HG03460 (cell line): ENCODE data around the gene UBE2Q2.
"Not testable (repeated sequence)": the region's sequence is repeated elsewhere in the genome, so short reads cannot be mapped to it uniquely, and the experiment has no call there.

Experiments used
- ATAC-seq: cut with Tn5 transposase; IDR thresholded peaks from one replicate; pipeline ENCODE4 v1.9.1; 2021; ENCODE audit not compliant: unreplicated experiment

Gene UBE2Q2

DNA sequence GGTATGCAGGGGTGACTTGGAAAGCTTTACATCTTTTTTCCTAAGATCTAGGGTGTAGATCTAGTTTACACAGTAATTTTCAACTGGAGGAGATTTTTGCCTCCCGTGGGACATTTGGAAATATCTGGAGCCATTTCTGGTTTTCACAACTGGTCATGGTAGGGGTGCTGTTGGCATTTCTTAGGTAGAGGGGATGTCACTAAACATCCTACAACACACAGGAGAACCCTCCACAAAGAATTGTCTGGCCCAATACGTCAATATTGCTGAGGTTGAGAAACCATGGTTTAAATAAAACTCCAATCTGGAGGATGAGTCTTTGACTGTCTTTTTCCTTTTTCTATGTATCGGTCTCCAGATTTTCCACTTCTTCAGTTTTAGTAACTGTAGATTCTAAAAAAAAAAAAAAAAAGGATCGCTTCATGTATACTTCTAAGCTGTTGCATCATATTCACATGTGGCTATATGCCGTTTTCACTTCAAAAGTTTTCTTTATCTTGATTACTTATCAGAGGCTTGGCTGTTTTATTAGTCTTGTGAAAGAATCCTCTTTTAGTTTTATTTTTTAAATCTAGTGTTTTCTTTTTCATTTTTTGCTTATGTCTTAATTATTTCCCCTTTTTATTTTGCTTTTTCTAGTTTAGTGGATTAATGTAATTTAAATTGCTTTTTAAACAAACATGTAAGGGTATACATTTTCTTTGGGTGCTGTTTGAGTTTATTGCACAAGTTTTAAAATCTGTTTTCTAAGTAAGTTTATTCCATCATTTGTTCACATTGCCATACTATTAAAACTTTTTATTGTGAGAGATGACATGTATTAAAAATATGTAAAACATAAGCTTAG lies 21.2 kb downstream of the UBE2Q2 start:
- no peak for ATAC-seq

- not testable (repeated sequence) for ATAC-seq
Measured at GRCh38 chr15:75866045-75866444, 22.8 kb downstream of the UBE2Q2 start.

DNA sequence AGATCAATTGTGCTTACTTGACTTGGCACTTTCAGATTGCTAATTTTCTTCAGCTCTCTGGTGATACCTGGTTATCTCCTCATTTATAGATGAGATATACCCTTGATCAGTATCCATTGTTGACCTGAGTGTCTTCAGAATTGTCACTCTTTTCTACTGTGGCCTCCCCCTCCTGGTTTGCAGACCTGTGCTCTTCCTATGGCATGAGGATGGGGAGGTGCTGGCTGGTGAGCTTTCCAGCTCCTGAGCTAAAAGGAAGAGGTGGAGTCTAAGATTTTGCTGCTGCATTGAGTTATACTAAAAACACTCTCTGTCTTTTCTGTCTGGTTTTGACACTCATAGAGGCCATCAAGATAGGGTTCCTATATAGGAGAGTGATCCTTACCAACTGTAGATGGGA lies 23.7 kb downstream of the UBE2Q2 start:
- ATAC-seq, result no peak

DNA sequence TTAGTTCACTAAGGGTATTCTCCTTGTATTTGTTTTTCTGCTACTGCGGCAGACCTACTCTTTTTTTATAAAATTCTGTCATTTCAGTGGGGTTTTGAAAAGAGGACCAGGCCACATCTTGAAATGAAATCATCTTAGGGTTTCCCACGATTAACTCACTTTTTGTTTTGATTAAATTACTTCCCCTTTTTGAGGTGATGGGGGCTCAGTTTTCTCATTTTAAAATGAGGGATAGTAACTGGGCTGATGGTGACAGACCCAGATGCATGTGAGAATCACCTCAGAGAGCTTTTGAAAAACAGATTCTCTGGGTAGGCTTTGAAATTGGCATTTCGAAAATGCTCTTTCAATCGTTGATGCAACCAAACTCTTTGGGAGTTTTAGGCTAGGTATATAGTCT lies 24.2 kb downstream of the UBE2Q2 start:
- no peak for ATAC-seq

- ATAC-seq, result no peak
Measured at GRCh38 chr15:75868019-75868418, 24.8 kb downstream of the UBE2Q2 start.

DNA sequence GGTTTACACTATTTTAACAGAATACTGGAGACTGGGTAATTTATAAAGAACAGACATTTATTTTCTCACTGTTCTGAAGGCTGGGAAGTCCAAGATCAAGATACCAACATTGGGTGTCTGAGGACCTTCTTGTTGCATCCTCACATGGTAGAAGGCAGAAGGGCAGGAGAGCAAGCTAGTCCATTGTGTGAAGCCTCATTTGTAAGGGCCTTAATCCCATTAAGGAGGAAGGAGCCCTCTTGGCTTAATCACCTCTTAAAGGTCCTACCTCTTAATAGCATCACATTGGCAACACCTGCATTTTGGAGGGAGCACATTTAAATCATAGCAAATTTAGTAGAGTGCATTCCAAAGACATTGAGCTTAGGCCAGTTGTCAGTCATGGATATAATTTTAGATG lies 26.2 kb downstream of the UBE2Q2 start:
- ATAC-seq, result no peak

DNA sequence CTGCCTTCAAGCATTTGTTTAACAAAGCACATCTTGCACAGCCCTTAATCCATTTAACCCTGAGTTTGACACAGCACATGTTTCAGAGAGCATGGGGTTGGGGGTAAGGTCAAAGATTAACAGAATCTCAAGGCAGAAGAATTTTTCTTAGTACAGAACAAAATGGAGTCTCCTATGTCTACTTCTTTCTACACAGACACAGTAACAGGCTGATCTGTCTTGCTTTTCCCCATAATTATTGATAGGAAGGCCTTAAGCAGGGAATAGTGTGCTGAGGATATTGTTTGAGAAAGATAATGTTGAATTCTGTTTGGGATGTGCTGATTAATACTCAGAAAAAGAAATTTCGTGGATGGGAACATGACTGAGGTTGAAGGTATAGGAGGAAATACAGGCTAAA lies 28.3 kb downstream of the UBE2Q2 start:
- ATAC-seq, result not testable (repeated sequence)

- no peak for ATAC-seq
Measured at GRCh38 chr15:75872403-75872990, 29.2 kb downstream of the UBE2Q2 start.

DNA sequence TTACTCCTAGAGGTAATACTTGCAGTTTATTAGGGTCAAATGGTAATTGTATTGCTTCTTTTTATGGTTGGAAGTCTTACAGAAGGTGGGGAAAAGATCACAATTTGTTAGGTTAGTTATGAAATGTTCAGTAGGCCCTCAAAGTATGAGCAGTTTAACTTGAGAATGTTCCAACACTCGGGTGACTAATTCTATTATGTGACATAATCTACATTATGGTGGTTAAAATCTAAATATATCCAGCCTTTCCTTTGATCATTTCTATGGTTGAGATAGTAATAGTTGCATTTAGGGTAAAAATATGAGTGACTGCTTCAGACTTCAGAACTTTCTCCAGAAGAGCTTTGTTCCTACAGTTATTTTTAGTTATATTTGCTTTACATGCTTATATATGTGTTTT lies 40.8 kb downstream of the UBE2Q2 start:
- no peak for ATAC-seq

DNA sequence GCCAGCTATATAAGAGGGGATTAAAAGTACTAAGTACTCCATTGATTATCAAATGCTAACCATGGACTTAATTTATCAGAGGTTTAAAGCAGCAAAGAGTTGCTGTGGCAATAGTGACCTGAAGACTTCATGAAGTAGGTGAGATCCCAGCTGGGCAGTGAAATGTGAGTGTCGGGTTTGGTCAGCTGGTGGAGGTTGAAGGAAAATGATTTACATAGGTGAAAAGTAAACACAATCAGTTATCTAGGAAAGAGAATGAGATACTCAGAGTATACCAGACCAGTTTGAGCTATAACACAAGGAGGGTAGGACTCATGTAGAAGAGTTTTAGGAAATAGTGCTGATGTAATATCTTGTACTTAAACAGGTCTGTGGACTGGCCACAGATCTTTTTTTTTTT lies 43.9 kb downstream of the UBE2Q2 start:
- ATAC-seq, result no peak

DNA sequence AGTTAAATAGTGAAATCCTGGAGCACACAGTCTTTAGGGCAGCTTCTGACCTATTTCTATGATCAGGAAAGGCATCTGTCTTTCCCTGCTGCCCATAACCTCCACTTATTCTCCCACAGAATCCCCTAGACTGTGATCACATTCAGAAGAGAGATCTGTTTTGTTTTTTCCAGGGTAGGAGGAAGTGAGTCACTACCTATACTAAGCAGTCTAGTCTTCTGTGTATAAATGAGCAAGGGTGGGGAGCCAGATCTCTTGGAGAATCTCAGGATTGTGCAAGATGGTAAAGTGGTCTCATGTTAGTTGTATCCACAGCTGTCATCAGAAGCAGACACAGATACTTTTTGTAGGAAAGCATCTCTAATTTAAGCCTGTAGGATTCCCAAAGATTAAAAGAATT lies 48.6 kb downstream of the UBE2Q2 start:
- ATAC-seq, result no peak

DNA sequence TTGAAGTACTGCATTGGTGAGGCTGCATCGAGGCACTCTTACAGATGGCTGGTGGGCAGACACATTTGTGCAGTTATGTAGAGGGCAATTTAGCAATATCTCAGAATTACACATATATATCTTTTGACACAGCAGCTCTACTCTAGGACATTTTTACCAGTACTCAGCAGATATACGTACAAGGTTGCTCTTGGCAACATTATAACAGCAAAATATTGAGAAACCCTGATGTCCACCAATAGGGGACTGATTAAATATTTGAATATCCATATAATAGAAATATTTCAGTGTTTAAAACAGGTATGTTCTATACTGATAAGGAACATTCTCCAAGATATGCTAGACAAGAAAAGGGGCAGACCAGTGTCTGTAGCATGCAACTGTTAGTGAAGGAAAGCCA lies 52.5 kb downstream of the UBE2Q2 start:
- no peak for ATAC-seq

DNA sequence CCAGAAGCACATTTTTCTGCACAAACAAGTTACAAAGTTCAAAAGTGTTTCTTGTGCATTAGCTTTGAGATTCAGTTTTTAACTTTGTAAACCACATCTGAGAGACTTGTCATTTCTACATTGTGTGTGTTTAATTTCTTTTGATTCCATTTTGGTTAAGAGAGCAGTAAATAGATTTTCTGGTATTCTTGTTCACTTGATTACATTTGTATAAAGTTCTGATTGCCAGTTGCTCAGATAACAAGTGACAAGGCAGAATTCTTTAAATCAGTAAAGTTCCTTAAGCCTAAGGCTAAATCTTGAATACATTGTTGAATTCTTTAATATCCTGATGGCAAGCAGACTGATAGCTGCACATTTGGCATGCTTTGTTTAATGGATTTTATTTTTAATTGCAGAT lies 57.3 kb downstream of the UBE2Q2 start:
- ATAC-seq, result no peak

GRCh38 chr15:75902129-75902557 lies 58.9 kb downstream of the UBE2Q2 start:
- ATAC-seq, result no peak

- peak; percentile 92 for ATAC-seq
Measured at GRCh38 chr15:75903331-75904239, 60.3 kb downstream of the UBE2Q2 start, which contains the start of gene FBXO22. Gene FBXO22, plus strand, starts transcription at chr15:75903878. Its CDS starts 86 bp downstream, at chr15:75903964.

DNA sequence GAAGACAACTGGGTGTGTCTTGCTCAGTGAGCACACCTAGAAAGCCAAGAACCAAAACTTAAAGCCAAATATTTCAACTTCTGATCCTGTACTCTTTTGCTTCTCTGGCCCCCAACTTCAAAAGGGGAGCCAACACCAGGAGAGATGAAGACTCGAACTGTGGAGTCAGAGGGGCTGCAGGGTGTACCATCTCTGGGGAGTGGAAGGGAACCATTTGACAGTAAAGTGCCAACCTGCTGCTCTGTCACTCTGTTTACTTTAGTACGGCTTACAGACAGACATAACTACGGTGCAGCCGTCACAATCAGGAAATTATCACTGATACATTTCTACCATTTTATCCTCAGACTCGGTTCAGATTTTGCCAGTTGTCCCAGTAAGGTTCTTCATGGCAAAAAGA lies 62.0 kb downstream of the UBE2Q2 start:
- no peak for ATAC-seq

- ATAC-seq, result not testable (repeated sequence)
Measured at GRCh38 chr15:75910355-75910754, 67.1 kb downstream of the UBE2Q2 start.

DNA sequence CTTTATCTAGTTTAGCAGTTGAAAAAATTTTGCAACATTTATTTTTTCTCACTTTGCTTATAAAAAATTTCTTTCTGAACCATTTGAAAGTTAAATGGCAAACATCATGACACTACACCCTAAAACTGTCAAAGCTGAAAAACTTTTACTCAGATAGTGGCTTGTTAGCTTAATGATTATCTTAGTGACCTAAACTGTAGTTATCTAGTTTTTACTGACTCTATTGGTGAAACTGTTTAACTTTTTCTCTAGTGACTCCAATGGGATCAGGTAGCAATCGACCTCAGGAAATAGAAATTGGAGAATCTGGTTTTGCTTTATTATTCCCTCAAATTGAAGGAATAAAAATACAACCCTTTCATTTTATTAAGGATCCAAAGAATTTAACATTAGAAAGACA lies 73.7 kb downstream of the UBE2Q2 start:
- ATAC-seq, result no peak

DNA sequence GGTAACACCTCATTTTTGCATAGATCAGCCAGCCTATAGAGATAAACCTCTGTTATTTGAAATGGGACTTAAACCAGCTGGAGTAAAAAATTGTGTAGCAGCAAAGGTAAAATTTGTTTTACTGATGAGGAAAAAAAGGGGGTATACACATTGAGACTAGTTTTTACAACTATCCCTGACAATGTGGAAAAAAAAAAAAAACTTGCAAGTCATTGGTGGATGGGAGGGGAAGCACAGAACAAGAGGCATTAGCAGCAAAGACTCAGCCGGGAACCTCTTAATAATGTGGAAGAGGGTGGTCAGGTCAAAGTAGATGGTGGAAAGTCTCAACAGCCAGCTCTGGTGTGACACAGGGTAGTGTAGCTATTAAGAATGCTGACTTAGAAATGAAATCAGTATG lies 74.9 kb downstream of the UBE2Q2 start:
- no peak for ATAC-seq

DNA sequence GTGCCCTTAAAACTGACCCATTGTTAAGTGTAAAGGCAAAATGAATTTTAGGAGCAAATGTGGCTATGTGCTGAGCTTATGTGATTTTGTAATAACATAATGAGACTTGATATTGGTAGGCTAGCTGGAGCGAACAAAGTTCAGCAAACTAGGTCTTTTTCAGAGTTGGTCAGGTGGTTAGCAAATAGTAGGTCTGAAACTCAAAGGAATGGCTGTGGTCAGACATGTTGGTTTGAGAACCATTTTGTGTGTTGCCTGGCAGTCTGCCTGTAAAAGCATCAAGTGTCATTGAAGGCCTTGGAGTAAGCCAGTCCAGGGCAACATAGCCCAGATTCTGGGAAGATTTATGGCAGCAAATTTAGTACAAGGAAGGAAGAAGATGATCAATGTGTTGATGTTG lies 76.8 kb downstream of the UBE2Q2 start:
- no peak for ATAC-seq
